Cardiac septum (tissue), 1 donor: ENCODE measurements around the gene SF1. TPM values are rescaled to one million over a fixed set of nuclear protein-coding genes. Genes with fewer than 3 reads are reported as not detected.

Experiments
- DNase-seq: peaks from one replicate; pipeline ENCODE4 v3.0.0-alpha.2; 2020; ENCODE audit warnings: low spot score
- intact Hi-C: fragments of 100-400 bp; cut with DNase I; formaldehyde crosslinking; loops from one replicate; pipeline ENCODE4 v1.14.0; 2022
- total RNA-seq: library from RNA; stranded (reverse); fragmentation: NEBNext Ultra II Directional; extraction: Animal tissue kit (Norgen Biotek cat#: 25700); gene quantifications from one replicate; pipeline ENCODE4 v1.2.1, GENCODE V29; 2021
- donor health status: DM: no; HTN: no; CAD: no.

Gene SF1
- total RNA-seq, 1 donor from 2014 or later, result 175 TPM

DNA sequence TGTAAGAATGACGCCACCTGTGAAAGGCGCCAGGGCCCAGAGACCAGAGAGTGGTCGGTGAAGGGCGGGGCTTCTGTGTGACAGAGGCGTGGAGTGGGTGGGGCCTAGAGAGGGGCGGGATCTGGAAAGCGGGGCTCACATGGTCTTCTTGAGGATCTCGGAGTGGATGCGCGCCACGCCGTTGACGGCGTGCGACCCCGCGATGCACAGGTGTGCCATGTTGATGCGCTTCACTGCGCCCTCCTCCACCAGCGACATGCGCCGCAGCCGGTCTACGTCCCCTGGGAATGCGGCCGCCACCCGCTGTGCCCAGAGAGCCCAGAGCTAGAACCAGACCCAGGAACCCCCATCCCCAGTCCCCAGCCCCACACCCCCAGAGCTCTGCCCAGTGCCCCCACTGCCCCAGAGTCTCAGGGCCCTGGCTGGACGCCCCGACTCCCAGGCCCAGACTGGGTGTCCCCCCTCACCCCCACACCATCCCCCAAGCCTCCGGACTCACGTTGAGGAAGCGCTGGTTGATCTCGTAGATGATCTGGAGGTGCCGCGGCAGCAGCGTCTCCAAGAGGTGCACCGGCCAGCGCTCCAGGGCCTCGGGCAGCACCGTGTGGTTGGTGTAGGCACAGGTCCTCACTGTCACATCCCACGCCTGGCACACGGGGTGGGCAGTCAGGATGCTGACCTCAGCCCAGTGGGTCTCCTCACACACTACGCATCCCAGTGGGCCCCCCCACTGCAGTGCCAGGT, 24.8 kb downstream of the SF1 start:
- DNase-seq, result no peak
- intact Hi-C loops, result no loop called here

GRCh38 chr11:64753019-64753379, 25.3 kb downstream of the SF1 start:
- DNase-seq, result no peak
- intact Hi-C loops, result no loop called here

- no peak for DNase-seq
- intact Hi-C loops, result no loop called here
These were observed 26.0 kb downstream of the SF1 start for GRCh38 chr11:64752175-64752970.

- no peak for DNase-seq
These were observed 26.8 kb downstream of the SF1 start for GRCh38 chr11:64751580-64751979.

DNA sequence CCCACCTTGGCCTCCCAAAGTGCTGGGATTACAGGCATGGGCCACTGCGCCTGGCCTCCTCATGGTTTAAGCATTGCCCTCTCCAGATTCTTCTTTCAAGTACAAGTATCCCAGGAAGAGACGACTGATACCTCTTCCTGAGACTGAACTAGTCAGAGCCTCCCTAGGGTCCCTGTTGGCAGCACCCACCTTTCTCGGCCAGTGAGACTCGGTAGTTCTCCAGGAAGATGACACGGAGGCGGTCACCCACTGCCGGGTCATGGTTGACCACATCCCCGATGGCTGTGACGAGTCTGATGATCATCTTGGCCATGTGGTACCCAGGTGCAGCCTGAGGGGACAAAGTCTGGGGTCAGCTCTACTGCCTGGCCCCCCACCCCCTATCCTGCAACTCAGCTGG, 27.2 kb downstream of the SF1 start:
- no peak for DNase-seq

More at GRCh38 chr11:64751580-64751979, 26.8 kb downstream of the SF1 start:
- intact Hi-C loops, result no loop called here

GRCh38 chr11:64750361-64751054, 27.8 kb downstream of the SF1 start:
- intact Hi-C loops, result no loop called here
- no peak for DNase-seq

More for the DNA sequence above, 27.2 kb downstream of the SF1 start:
- intact Hi-C loops, result no loop called here

DNA sequence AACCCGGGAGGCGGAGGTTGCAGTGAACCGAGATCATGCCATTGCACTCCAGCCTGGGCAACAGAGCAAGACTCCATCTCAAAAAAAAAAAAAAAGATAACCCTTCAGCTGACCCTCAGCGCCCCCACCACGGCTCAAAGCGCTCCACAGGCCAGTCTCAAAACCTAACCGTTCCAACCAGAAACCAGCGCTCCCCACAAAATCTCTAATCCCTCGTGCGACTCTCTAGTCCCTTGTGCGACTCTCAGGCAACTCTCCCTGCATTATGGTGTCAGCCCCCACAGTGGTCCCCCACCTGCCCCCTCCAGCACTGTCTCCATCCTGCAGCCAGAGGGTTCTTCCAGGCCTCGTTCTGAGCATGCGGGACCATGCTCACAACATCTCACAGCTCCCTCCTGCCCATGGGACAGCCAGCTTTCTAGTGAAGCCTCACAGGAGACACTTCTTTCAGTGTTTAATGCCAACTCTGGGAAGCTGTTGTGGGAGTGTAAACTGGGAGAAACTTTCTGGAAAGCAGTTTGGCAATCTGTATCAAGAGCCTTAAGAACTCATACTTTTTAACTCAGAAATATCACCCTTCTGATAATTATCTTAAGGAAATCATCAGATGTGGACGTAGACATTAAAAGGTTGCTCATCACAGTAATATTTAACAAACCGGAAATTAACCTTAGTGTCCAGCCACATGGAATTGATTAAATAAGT, 30.2 kb downstream of the SF1 start:
- no peak for DNase-seq
- intact Hi-C loops, result no loop called here

GRCh38 chr11:64746486-64746885, 31.9 kb downstream of the SF1 start:
- intact Hi-C loops, result no loop called here
- DNase-seq, result no peak

DNA sequence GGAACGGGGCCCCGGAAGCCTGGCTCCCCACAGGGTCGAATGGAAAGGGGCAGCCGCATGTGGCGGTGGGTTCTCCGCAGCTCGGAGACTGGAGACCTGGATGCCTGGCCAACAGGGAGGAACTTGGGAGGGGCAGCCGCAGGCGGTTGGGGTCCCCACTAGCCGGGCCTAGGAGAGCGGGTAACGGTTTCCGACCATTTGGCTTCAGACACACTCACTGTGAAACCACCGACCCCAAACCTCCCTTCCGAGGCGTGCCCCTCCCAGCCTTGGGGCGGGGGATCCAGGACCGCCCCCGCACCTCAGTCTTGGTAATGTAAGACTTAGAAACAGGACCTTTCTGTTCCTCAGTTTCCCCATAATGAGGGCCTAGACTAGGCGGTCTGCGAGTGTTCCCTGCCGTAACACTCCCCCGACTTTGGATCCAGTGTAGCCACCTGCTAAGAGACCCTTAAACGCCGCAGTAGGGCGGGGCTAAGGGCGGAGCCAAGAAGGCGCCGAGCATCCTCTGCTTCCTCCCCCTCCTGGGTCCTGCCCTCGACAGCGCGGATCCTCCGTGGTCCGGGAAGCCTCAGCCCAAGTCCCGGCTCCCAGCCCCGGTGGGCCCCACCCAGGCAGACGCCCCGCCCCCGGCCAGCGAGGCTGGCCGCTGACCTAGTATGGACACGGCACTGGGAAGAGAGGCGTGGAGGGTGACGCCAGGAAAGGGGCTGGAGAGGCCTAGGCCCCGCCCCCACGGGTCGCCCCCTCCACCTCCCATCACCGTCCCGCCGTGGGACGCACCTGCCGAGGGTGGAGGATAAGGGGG, 32.6 kb downstream of the SF1 start:
- peak; percentile 97 for DNase-seq
- intact Hi-C loops, result no loop called here

GRCh38 chr11:64745189-64745520, 33.2 kb downstream of the SF1 start:
- peak; percentile 95 for DNase-seq
- intact Hi-C loops, result no loop called here

DNA sequence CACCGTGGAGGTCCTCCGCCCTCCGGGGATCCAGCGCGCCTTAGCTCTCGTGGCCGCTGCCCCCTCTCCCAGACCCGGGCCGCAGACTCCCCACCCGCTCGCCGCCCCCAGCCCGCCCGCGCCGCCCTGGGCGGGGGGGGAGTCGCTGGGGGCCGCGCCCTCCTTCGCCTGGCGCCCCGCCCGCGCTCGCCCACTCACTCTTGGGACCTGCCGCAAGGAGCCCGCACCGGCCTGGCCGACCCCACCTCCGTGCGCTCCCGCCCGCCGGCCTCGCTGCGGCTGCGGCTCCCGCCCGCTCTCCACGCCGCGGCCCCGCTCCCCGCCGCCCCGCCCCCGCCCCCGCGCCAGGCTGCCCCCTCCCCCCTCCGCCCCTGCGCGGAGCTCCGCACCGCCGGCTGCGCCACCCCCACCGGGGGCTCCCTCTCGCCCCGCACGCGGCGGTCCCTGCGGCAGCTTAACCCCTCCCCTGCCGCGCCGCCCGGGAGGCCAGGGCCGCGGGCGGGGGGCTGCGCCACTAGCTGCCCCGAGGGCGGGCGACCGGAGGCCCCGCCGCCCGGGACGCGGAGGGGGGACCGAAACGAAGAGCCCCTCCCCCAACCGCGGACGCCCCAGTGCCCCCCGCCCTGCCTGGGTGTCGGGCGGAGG, 33.7 kb downstream of the SF1 start:
- intact Hi-C loops, result loop anchor here (1.0 kb wide), 1 partner anchor 34 kb away; the partner anchor contains the start of gene SF1
- DNase-seq, result no peak

DNA sequence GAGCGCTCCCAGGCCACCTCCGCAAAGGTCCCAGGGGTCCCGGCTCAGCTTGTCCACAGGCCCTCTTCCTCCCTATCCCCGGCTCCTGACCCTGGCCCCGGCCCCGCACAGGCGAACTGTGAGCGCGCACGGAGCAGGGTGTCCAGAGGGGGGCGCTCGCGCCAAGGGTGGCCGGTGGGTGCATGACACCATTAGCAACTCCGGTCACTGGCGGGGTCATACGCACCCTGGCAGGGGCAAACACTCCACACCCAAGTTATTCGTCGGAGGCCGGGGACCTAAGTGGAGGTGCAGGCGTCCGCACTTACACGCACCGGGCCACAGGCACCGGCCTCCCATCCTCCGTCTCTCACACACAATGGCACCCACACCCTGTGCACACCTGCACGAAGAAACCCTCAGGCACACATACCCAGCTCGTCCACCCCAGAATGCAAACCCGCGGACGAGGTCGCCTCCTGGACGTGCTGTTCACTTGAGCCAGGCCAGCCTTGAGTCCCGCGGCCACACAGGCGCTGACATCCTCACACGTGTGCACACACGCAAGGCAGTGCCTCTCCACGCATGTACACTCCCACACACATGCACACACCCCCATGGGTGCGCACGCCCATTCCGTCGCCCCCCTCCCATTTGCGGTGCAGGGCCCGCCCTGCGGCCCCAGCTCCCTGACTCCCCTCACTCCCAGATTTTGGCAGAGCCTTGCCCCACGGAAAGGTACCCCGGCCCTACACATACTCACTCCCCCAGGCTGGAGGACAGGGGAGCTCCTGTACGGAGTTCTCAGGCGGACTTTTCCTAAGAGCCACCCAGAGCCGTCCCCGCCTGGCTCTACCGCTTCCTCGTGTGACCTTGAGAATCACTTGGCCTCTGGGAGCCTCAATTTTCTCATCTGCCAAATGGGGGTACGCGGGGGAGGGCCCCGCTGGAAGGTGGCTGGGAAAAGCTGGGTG, 34.5 kb downstream of the SF1 start, which contains the start of gene RASGRP2:
RASGRP2 (minus strand) TSS at position 552 of the 953 bp plus-strand sequence. CDS start 1,276 bp downstream, outside the sequence.
- intact Hi-C loops, result loop anchor here (1.0 kb wide), 1 partner anchor 34 kb away; the partner anchor contains the start of gene SF1

DNA sequence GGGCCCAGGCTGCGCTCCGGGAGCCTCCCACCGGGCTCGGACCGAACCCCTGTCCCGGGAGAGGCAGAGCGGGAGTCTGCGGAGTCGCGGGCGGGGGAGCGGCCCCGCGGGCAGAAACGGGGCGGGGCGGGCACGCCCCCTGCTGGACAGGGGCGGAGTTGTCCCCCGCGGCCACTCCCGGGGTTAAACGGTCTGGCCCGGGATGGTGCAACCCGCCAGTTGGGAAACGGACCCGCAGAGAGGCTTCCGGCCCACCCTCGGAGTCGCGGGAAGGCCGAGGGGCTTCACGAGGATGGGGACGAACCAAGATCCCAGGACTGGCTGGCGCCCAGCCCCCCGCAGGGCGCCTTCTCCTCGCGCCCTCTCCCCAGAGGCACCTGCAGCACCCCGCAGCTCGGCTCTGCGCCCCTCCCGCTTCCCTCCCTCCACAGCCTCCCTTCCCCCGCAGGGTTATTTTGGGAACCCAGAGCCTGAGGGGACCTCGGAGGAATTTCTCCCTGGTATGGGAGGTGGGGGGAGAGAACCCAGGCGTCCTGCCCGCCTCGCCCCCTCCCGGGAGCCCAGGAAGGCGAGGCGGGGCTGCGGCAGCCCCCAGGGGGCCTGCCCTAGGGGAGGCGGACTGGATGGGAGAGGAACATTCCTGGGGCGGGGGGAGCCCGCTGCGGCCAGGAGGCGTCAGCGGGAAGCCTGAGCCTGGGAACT, 35.3 kb downstream of the SF1 start:
- peak; percentile 95 for DNase-seq
- intact Hi-C loops, result no loop called here

More for the DNA sequence above, 34.5 kb downstream of the SF1 start, which contains the start of gene RASGRP2:
- DNase-seq, result peak; percentile 97

GRCh38 chr11:64742087-64742888, 36.1 kb downstream of the SF1 start:
- no peak for DNase-seq

GRCh38 chr11:64741375-64742086, 36.8 kb downstream of the SF1 start:
- intact Hi-C loops, result no loop called here
- no peak for DNase-seq

More at GRCh38 chr11:64742087-64742888, 36.1 kb downstream of the SF1 start:
- intact Hi-C loops, result no loop called here
